ENCODE results near the gene PARG.

Gene PARG

DNA sequence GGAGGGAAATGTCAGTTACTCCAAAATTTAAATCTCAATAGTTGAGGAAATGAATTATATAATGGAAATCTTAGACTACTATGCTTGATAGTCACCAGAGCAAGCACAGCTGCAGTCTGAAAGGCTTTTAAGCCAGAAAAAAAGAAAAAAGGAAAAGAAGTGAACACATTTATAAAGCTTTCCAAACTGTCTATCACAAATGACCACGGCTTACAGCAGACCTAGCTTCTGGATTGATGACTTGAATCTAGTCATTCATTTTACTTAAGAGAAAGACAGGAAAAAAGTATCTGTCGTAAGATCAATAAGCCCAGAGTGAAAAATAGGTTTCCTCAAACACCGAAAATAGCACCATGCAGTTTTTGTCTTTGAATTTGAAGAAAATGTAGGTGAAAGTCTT, 111.8 kb downstream of the PARG start:
- no peak for TF ChIP-seq ZFP30 (CRISPR knock-in tag; IDR thresholded peaks at IDR 0.05)
- no peak for ATAC-seq

GRCh38 chr10:49827297-49827696, 114.5 kb downstream of the PARG start:
- no peak for ATAC-seq
- no peak for TF ChIP-seq TOX (CRISPR knock-in tag; IDR thresholded peaks at IDR 0.05; ENCODE audit: borderline replicate concordance)

- no peak for TF ChIP-seq ESRRG (CRISPR knock-in tag; IDR thresholded peaks at IDR 0.05)
- no peak; the same call in 2 of the 3 replicates for ATAC-seq
These were observed 122.4 kb downstream of the PARG start for GRCh38 chr10:49819234-49819958.

GRCh38 chr10:49817845-49818244, 124.0 kb downstream of the PARG start:
- TF ChIP-seq ESRRG (CRISPR knock-in tag; IDR thresholded peaks at IDR 0.05), result no peak
- no peak for ATAC-seq

GRCh38 chr10:49803988-49804387, 137.8 kb downstream of the PARG start:
- no peak for ATAC-seq
- TF ChIP-seq ZNF565 (CRISPR knock-in tag; conservative IDR thresholded peaks at IDR 0.05; ENCODE audit: low read depth) (no peak), RARB (CRISPR knock-in tag; IDR thresholded peaks at IDR 0.05) (no peak), ARNTL (CRISPR knock-in tag; IDR thresholded peaks at IDR 0.05; ENCODE audit: borderline replicate concordance, low read depth) (no peak), ZFP3 (CRISPR knock-in tag; IDR thresholded peaks at IDR 0.05) (no peak), ZNF8 (CRISPR knock-in tag; IDR thresholded peaks at IDR 0.05) (no peak)

DNA sequence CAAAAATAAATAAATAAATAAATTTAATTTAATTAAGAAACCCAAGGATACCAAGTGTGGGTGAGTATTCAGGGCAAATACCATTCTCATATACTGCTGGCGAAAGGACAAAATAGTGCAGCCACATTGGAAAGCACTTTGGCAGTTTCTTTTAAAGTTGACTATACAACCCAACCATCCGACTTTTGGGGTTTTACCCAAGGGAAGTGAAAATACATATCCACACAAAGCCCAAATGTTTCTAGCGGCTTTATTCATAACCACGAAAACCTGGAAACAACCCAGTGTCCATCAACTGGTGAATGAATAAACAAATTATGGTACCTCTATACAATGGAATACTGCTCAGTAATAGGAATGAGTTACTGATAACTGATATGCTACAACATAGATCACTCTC, 143.6 kb downstream of the PARG start:
- no peak for ATAC-seq
- TF ChIP-seq ZFP30 (CRISPR knock-in tag; IDR thresholded peaks at IDR 0.05) (no peak), TOX (CRISPR knock-in tag; IDR thresholded peaks at IDR 0.05; ENCODE audit: borderline replicate concordance) (no peak), ZFP3 (CRISPR knock-in tag; IDR thresholded peaks at IDR 0.05) (no peak), ZC3H10 (CRISPR knock-in tag; IDR thresholded peaks at IDR 0.05) (no peak), CREB5 (CRISPR knock-in tag; IDR thresholded peaks at IDR 0.05; ENCODE audit: low read depth) (no peak), CSRNP3 (CRISPR knock-in tag; IDR thresholded peaks at IDR 0.05) (no peak), GLIS3 (CRISPR knock-in tag; IDR thresholded peaks at IDR 0.05) (no peak), RARB (CRISPR knock-in tag; IDR thresholded peaks at IDR 0.05) (no peak), ARNTL (CRISPR knock-in tag; IDR thresholded peaks at IDR 0.05; ENCODE audit: borderline replicate concordance, low read depth) (no peak), CSDC2 (CRISPR knock-in tag; IDR thresholded peaks at IDR 0.05) (no peak), ZNF8 (CRISPR knock-in tag; IDR thresholded peaks at IDR 0.05) (no peak), ESRRG (CRISPR knock-in tag; IDR thresholded peaks at IDR 0.05) (no peak), PPARA (CRISPR knock-in tag; IDR thresholded peaks at IDR 0.05; ENCODE audit: borderline replicate concordance) (no peak), TCF4 (CRISPR knock-in tag; IDR thresholded peaks at IDR 0.05; ENCODE audit: borderline replicate concordance) (no peak), POU6F1 (CRISPR knock-in tag; IDR thresholded peaks at IDR 0.05; ENCODE audit: borderline replicate concordance, low read depth) (no peak), OSR1 (CRISPR knock-in tag; IDR thresholded peaks at IDR 0.05) (no peak), ZNF70 (CRISPR knock-in tag; IDR thresholded peaks at IDR 0.05) (no peak), ISL1 (CRISPR knock-in tag; IDR thresholded peaks at IDR 0.05) (no peak)

DNA sequence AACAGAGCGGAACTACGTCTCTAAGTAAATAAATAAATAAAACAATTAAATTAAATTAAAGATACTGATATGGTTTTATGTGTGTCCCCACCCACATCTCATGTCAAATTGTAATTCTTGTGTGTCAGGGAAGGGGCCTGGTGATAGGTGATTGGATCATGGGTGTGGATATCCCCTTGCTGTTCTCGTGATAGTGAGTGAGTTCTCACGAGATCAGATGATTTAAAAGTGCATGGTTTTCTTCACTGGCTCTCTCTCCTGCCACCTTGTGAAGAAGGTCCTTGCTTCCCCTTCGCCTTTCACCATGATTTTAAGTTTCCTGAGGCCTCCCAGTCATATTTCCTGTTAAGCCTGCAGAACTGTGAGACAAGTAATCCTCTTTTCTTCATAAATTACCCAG, 150.7 kb downstream of the PARG start:
- ATAC-seq, result no peak
- TF ChIP-seq ZNF565 (CRISPR knock-in tag; conservative IDR thresholded peaks at IDR 0.05; ENCODE audit: low read depth) (no peak), OSR1 (CRISPR knock-in tag; IDR thresholded peaks at IDR 0.05) (no peak), BACH2 (CRISPR knock-in tag; IDR thresholded peaks at IDR 0.05; ENCODE audit: borderline replicate concordance) (no peak), TOX (CRISPR knock-in tag; IDR thresholded peaks at IDR 0.05; ENCODE audit: borderline replicate concordance) (no peak), ZC3H10 (CRISPR knock-in tag; IDR thresholded peaks at IDR 0.05) (no peak), ZNF70 (CRISPR knock-in tag; IDR thresholded peaks at IDR 0.05) (no peak), ISL1 (CRISPR knock-in tag; IDR thresholded peaks at IDR 0.05) (no peak), RARB (CRISPR knock-in tag; IDR thresholded peaks at IDR 0.05) (no peak), TSHZ2 (CRISPR knock-in tag; IDR thresholded peaks at IDR 0.05) (no peak), SNAI2 (CRISPR knock-in tag; IDR thresholded peaks at IDR 0.05) (no peak), PPARA (CRISPR knock-in tag; IDR thresholded peaks at IDR 0.05; ENCODE audit: borderline replicate concordance) (no peak), CREB5 (CRISPR knock-in tag; IDR thresholded peaks at IDR 0.05; ENCODE audit: low read depth) (no peak), ZFP3 (CRISPR knock-in tag; IDR thresholded peaks at IDR 0.05) (no peak)

Data from SK-N-SH treated with all-trans-retinoic acid at 6 μM for 48 hours (cell line).